ENCODE data around the gene FAM184A.
"Not testable (repeated sequence)": the region's sequence is repeated elsewhere in the genome, so short reads cannot be mapped to it uniquely, and the experiment has no call there.

Gene FAM184A

DNA sequence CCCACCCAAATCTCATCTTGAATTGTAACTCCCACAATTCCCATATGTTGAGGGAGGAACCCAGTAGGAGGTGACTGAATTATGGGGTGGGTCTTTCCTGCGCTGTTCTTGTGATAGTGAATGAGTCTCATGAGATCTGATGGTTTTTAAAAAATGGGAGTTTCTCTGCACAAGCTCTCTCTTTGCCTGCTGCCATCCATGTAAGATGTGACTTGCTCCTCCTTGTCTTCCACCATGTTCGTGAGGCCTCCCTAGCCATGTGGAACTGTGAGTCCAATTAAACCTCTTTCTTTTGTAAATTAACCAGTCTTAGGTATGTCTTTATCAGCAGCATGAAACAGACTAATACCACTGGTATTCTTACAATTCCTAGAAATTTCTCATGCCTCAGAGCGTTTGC lies 69.2 kb downstream of the FAM184A start:
- not testable (repeated sequence) for DNase-seq

DNA sequence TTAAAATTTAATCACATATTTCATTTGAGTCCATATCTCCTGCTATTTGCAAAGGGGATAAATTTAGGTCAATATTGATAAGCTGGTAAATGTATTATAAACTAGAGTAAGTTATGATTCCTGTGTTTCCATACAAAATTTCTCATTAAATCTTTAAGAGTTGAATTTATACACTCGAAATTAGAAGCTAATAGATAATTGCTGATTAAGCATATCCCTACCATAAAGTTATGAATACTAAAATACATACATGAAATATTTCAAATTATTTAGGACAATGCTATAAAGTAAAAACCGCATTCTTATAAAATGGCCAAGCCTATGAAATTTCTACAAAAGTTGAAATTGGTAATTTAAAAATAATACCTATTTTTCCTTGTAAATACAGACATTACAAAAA lies 71.5 kb downstream of the FAM184A start:
- DNase-seq, result no peak

DNA sequence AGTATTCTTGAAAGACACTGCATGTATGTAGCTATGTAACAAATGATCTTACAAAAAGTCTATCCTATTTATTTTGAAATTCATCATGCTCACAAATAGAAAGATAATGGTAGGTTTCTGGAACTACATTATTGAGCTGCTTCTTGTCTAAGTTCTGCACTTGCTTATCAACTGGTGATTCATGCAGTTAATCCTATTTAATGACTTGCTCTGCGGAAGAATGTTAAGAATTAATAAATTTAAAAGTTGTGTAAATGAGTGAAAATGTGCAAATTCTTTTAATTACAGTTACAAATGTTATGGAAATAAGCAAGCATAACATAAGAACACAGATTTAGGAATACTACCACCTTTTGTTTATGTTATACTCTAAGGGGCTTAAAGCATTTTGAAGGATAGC lies 76.4 kb downstream of the FAM184A start:
- no peak for DNase-seq

DNA sequence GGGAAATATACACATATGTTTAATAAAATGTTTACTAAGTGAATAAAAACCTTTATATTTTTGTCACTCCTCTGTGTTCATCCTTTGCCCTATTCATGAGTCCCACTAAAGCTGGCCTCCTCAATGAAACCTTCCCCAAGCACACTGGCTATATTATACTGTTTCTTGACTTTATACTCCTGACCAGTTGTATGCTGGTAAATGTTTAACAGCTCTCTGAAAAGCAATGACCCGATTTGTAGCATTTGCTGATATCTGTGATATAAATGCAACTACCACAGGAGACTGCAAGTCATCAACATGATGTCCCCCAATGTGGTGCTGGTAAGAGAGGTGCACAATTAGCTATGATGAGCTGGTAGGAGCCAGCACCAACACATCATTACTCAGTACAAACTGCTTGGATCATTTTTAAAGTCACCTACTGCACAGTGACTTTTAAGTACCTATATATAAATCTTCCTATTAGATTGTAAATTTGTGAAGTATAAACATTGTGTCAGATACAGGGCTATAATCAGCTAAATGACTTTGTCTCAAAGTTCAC lies 78.9 kb downstream of the FAM184A start:
- no peak for DNase-seq

DNA sequence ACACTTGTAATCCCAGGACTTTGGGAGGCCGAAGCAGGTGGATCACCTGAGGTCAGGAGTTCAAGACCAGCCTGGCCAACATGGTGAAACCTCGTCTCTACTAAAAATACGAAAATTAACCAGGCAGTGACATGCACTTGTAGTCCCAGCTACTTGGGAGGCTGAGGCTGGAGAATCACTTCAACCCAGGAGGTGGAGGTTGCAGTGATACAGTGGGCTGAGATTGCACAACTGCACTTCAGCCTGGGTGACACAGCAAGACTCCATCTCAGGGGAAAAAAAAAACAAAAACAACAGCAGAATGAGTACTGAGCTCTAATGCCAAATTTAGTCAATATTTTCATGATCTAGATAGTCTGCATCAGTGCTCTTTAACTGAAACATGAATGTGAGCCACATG lies 81.0 kb downstream of the FAM184A start:
- DNase-seq, result not testable (repeated sequence)

GRCh38 chr6:118996289-118996820 lies 82.1 kb downstream of the FAM184A start:
- DNase-seq, result no peak

GRCh38 chr6:118993803-118994251 lies 84.6 kb downstream of the FAM184A start:
- no peak for DNase-seq

DNA sequence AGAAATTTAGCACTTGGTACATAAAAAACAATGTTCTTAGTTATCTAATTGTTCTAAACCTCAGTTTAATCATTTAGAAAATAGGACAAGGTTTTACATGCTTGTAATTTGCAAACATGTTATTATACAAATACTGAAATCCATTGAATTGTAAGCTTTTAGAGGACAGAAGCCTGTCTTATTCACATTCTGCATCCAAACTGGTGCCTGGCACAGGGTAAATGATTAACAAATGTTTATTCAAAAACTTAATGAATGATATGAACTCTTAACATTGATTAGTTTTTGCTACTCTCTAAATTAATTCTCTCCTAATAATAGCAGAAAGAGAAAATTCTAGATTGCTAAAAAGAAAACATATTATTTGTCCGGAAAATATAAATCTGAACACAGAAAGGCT lies 85.1 kb downstream of the FAM184A start:
- no peak for DNase-seq

DNA sequence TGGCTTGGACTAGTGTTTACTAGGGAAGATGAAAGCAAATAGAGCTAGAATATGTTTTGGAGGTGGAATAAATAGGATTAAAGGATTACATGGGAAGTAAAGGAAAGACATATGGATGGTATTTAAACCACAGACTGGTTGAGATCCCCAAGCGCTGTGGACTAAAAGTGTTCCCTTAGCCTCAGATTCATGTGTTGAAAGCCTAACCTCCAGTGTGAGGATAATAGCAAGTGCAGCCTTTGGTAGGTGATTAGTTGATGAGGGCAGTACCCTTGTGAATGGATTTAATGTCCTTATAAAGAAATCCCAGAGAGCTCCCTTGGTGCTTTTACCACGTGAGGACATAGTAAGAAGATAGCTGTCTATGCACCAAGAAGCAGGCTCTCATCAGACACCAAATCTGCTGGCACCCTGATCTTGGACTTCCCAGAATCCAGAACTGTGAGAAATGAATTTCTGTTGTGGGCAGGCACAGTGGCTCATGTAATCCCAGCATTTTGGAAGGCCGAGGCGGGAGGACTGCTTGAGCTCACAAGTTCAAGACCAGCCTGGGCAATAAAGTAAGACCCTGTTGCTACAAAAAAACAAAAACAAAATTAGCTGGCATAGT lies 86.2 kb downstream of the FAM184A start:
- no peak for DNase-seq

GRCh38 chr6:118986312-118986711 lies 92.2 kb downstream of the FAM184A start:
- no peak for DNase-seq

DNA sequence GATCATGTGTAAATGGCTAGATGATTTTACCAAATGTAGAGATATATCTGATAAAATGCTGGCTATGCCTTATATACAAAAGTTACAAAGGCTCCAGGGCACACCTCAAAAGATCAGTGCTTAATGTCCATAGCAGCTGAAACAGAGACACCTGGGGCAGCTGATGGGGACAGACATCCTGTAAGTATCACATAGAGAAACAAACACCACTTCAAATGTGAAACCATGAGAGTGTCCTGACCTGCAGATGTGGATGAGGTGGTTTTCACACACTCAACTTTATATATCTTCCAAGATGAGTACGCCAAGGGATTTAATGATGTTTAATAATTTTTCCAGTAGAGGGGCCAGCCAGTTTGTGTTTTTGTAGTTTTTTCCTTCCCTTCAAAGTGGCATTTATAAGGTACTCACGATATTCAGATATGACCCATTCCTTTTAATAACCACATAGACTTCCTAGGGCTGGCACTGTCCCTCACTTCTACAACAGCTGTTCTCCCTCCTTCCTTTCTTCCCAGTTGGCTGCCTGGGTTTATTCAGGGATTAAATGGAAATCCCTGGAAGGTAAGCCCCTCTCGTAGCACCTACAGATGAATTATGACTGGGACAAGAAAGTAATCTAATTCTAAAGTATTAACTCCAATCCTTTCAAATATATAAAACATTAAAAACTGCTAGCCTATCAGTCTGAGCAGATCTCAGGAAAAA lies 93.2 kb downstream of the FAM184A start:
- no peak for DNase-seq

- no peak for DNase-seq
Measured at GRCh38 chr6:118984342-118984741, 94.1 kb downstream of the FAM184A start.

GRCh38 chr6:118982575-118982911 lies 95.9 kb downstream of the FAM184A start:
- DNase-seq, result no peak

- no peak for DNase-seq
Measured at GRCh38 chr6:118981884-118982574, 96.4 kb downstream of the FAM184A start.

GRCh38 chr6:118980063-118980462 lies 98.4 kb downstream of the FAM184A start:
- DNase-seq, result no peak

- no peak for DNase-seq
Measured at GRCh38 chr6:118974790-118975189, 103.7 kb downstream of the FAM184A start.

DNA sequence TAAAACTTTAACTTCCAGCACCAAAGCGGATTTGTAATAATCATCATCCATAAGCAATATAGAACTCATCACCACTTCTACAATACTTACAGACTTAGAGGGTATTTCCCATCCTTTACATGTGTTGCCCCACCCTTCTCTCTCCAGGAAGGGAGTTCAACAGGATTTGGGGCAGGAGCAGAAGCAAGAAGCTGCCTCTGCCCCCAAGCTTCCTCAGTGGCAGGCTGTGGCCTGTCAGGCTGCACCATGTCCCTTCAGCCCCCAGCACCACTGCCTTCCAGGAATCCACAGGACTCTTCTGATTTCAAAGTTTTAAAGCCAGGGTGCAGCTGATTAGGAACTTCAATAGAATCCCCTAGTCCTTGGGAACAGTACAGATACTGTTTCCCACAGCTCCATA lies 106.8 kb downstream of the FAM184A start:
- no peak for DNase-seq

GRCh38 chr6:118970866-118971265 lies 107.6 kb downstream of the FAM184A start:
- no peak for DNase-seq

DNA sequence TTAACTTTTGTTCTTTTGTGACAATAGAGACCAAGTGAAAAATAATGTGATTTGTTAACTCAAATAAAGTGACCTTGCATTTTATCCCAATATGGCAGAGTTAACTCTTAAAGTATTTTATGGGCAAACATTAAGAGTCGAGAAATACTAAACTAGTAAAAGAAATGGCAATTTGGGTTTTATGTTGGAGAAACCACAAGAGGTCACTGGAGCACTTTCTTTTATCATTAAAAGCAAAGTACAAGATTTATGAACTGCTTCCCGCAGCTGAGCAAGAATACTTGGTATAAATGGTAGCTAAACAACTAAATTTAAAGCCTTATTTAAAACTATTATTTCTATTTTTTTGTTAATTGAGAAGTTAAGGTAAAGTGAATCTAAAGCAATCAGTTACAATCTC lies 110.0 kb downstream of the FAM184A start:
- no peak for DNase-seq

GRCh38 chr6:118967239-118967638 lies 111.2 kb downstream of the FAM184A start:
- no peak for DNase-seq

DNA sequence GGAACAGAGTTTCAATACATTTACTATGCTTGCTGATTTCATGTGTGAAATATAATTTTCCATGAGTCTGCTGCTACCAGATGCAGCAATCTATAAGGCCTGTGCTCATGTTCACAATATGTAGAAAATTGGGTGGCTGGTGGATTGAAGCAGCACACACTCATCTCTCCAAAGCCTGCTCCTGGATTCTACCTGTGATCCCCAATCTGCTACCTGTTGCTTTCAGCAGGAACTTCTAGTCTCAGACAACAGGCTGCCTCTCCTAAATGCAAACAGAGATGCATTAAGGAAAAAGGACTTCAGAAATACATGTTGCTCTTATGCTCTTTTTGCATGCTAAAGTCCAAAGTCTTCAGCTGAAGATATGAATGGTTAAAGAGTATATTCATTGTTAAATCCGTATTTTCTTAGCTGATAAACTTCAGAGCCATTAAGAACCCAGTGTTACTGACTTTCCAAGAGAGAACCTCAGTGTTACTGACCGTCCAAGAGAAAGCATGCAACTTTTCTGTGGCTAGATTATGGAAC lies 112.6 kb downstream of the FAM184A start:
- no peak for DNase-seq

DNA sequence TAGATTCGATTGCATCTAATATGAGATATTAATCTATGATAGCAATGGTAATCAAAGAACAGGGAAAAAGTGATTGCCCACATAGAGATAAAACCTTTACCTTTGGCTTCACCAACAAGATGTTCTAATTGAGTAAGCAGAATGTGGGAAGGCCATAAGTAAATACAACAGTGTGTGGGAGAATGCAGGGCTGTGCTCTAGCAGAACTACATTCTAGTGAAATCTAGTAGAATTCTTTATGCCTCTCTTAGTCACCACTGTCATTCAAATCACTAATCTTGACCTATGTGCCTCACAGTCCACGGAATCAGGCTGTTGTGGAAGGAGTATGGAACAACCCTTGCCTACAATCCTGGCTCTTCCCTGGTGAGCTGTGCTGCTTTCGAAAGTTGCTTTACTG lies 113.1 kb downstream of the FAM184A start:
- DNase-seq, result no peak

DNA sequence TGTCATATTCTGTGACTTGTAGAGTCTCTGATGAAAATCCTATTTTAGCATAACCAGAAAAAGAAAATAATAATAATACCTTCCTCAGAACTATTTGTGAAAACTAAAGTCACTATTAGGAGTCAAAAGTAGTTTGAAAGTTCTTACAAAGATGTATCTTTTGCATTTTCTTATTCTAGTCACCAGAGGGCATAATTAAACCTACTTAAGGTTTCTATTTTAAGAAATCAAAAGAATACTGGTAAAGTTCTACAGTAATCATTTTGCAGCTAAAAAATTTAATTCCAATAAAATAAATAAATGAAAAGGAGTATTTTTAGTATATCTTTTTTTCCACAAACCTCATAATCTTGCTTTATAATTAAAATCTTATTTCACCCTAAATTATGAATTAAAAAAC lies 115.5 kb downstream of the FAM184A start:
- DNase-seq, result no peak

- no peak for DNase-seq
Measured at GRCh38 chr6:118959903-118960302, 118.6 kb downstream of the FAM184A start.

Measured in DMS153 (cell line).